GM12873 (cell line): ENCODE data around the gene MAB21L4.

ENCODE experiments used
- CTCF ChIP-seq: IDR thresholded peaks from 2 replicates; pipeline ENCODE4 v1.5.1; 2012; ENCODE audit warnings: low read depth, mild to moderate bottlenecking, moderate library complexity, low read length, control low read depth; ENCODE audit not compliant: insufficient read depth; ENCODE audit errors: missing control alignments

The MAB21L4 gene

GRCh38 chr2:240928476-240929363 is 32.8 kb upstream of the MAB21L4 start:
- TF ChIP-seq CTCF = no peak

GRCh38 chr2:240927390-240927781 is 31.4 kb upstream of the MAB21L4 start:
- TF ChIP-seq CTCF = no peak

GRCh38 chr2:240926516-240927389 is 30.8 kb upstream of the MAB21L4 start:
- no peak for TF ChIP-seq CTCF

GRCh38 chr2:240925568-240926515 is 29.9 kb upstream of the MAB21L4 start:
- no peak for TF ChIP-seq CTCF

GRCh38 chr2:240925191-240925567 is 29.2 kb upstream of the MAB21L4 start:
- TF ChIP-seq CTCF = no peak

- no peak for TF ChIP-seq CTCF
Measured at GRCh38 chr2:240922982-240923537, 27.1 kb upstream of the MAB21L4 start.
